Measurements from ENCODE around the gene PRDM10.
A peak's percentile ranks its signal among the peaks of the same experiment; 100 is the strongest.

The PRDM10 gene

GRCh38 chr11:130001461-130002351 is 929 bp downstream of the PRDM10 start:
- peaks cover 15% of the 10 kb centered on the region for H3K4me1 ChIP-seq
- DNase-seq (ENCODE audit: low spot score in 2 of 2), result peak; percentile 29 to 56

GRCh38 chr11:130000552-130001176 is 2.0 kb downstream of the PRDM10 start:
- Histone ChIP-seq H3K9me3 (no peaks in the 10 kb centered on the region), H3K4me3 (peak overlapping the region; percentile 54), H3K36me3 (replicated peaks) (peaks cover 7% of the 10 kb centered on the region; the same call in 1 of the 2 replicates), H3K27me3 (ENCODE audit: low read depth) (no peaks in the 10 kb centered on the region), H3K4me1 (peaks cover 15% of the 10 kb centered on the region)
- in situ Hi-C loops (cut with MboI; ENCODE audit: low sequenced_read_pairs), result no loop called here
- DNase-seq (ENCODE audit: low spot score in 2 of 2), result no peak

More at GRCh38 chr11:130001461-130002351, 929 bp downstream of the PRDM10 start:
- in situ Hi-C loops (cut with MboI; ENCODE audit: low sequenced_read_pairs), result no loop called here
- Histone ChIP-seq H3K36me3 (replicated peaks) (peaks cover 7% of the 10 kb centered on the region; the same call in 1 of the 2 replicates), H3K27me3 (ENCODE audit: low read depth) (no peaks in the 10 kb centered on the region), H3K9me3 (no peaks in the 10 kb centered on the region), H3K4me3 (peak overlapping the region; percentile 54)

GRCh38 chr11:129999407-129999806 is 3.2 kb downstream of the PRDM10 start:
- Histone ChIP-seq H3K36me3 (replicated peaks) (peaks cover 7% of the 10 kb centered on the region; the same call in 1 of the 2 replicates), H3K4me1 (peaks cover 15% of the 10 kb centered on the region), H3K9me3 (no peaks in the 10 kb centered on the region), H3K27me3 (ENCODE audit: low read depth) (no peaks in the 10 kb centered on the region), H3K4me3 (no peak overlapping the region)
- no peak for DNase-seq (ENCODE audit: low spot score in 2 of 2)
- in situ Hi-C loops (cut with MboI; ENCODE audit: low sequenced_read_pairs), result no loop called here

GRCh38 chr11:129998905-129999304 is 3.7 kb downstream of the PRDM10 start:
- H3K36me3 ChIP-seq (replicated peaks), result peaks cover 7% of the 10 kb centered on the region; the same call in 1 of the 2 replicates

GRCh38 chr11:129998107-129998506 is 4.5 kb downstream of the PRDM10 start:
- no peaks in the 10 kb centered on the region for H3K9me3 ChIP-seq
- H3K4me3 ChIP-seq, result no peak overlapping the region
- no peak for DNase-seq (ENCODE audit: low spot score in 2 of 2)
- H3K36me3 ChIP-seq (replicated peaks), result peaks cover 7% of the 10 kb centered on the region; the same call in 1 of the 2 replicates
- peaks cover 10% of the 10 kb centered on the region for H3K4me1 ChIP-seq
- in situ Hi-C loops (cut with MboI; ENCODE audit: low sequenced_read_pairs), result no loop called here
- no peaks in the 10 kb centered on the region for H3K27me3 ChIP-seq (ENCODE audit: low read depth)

More at GRCh38 chr11:129998905-129999304, 3.7 kb downstream of the PRDM10 start:
- H3K4me1 ChIP-seq, result peaks cover 15% of the 10 kb centered on the region
- no peaks in the 10 kb centered on the region for H3K27me3 ChIP-seq (ENCODE audit: low read depth)
- DNase-seq (ENCODE audit: low spot score in 2 of 2), result no peak
- in situ Hi-C loops (cut with MboI; ENCODE audit: low sequenced_read_pairs), result no loop called here
- H3K9me3 ChIP-seq, result no peaks in the 10 kb centered on the region
- no peak overlapping the region for H3K4me3 ChIP-seq

- H3K4me3 ChIP-seq, result no peak overlapping the region
- in situ Hi-C loops (cut with MboI; ENCODE audit: low sequenced_read_pairs), result no loop called here
- DNase-seq (ENCODE audit: low spot score in 2 of 2), result no peak
- no peaks in the 10 kb centered on the region for H3K9me3 ChIP-seq
- peaks cover 15% of the 10 kb centered on the region for H3K4me1 ChIP-seq
- peaks cover 7% of the 10 kb centered on the region; the same call in 1 of the 2 replicates for H3K36me3 ChIP-seq (replicated peaks)
- H3K27me3 ChIP-seq (ENCODE audit: low read depth), result no peaks in the 10 kb centered on the region
These were observed 5.1 kb downstream of the PRDM10 start for GRCh38 chr11:129997513-129997912.

GRCh38 chr11:129996113-129996870 is 6.3 kb downstream of the PRDM10 start:
- Histone ChIP-seq H3K27me3 (ENCODE audit: low read depth) (no peaks in the 10 kb centered on the region), H3K4me3 (no peak overlapping the region), H3K9me3 (no peaks in the 10 kb centered on the region), H3K36me3 (replicated peaks) (peaks cover 4% of the 10 kb centered on the region; the same call in 1 of the 2 replicates), H3K4me1 (peaks cover 14% of the 10 kb centered on the region)
- in situ Hi-C loops (cut with MboI; ENCODE audit: low sequenced_read_pairs), result no loop called here
- DNase-seq (ENCODE audit: low spot score in 2 of 2), result no peak

GRCh38 chr11:129995163-129995562 is 7.5 kb downstream of the PRDM10 start:
- no peak overlapping the region for H3K4me3 ChIP-seq
- no peaks in the 10 kb centered on the region for H3K9me3 ChIP-seq
- H3K27me3 ChIP-seq (ENCODE audit: low read depth), result no peaks in the 10 kb centered on the region
- no peak for DNase-seq (ENCODE audit: low spot score in 2 of 2)
- in situ Hi-C loops (cut with MboI; ENCODE audit: low sequenced_read_pairs), result no loop called here
- H3K36me3 ChIP-seq (replicated peaks), result peaks cover 4% of the 10 kb centered on the region; the same call in 1 of the 2 replicates
- H3K4me1 ChIP-seq, result peaks cover 5% of the 10 kb centered on the region

- in situ Hi-C loops (cut with MboI; ENCODE audit: low sequenced_read_pairs), result no loop called here
These were observed 10.3 kb downstream of the PRDM10 start for GRCh38 chr11:129992161-129992944.

GRCh38 chr11:129989149-129989813 is 13.4 kb downstream of the PRDM10 start:
- DNase-seq (ENCODE audit: low spot score in 2 of 2), result no peak
- Histone ChIP-seq H3K4me3 (no peak overlapping the region), H3K27me3 (ENCODE audit: low read depth) (no peaks in the 10 kb centered on the region), H3K36me3 (replicated peaks) (no peaks in the 10 kb centered on the region), H3K9me3 (no peaks in the 10 kb centered on the region), H3K4me1 (peaks cover 5% of the 10 kb centered on the region)
- in situ Hi-C loops (cut with MboI; ENCODE audit: low sequenced_read_pairs), result no loop called here

More at GRCh38 chr11:129992161-129992944, 10.3 kb downstream of the PRDM10 start:
- Histone ChIP-seq H3K36me3 (replicated peaks) (peaks cover 4% of the 10 kb centered on the region; the same call in 1 of the 2 replicates), H3K4me3 (no peak overlapping the region), H3K4me1 (peaks cover 5% of the 10 kb centered on the region), H3K27me3 (ENCODE audit: low read depth) (no peaks in the 10 kb centered on the region), H3K9me3 (no peaks in the 10 kb centered on the region)
- DNase-seq (ENCODE audit: low spot score in 2 of 2), result peak in 1 of 2 experiments; percentile 33

- Histone ChIP-seq H3K36me3 (replicated peaks) (no peaks in the 10 kb centered on the region), H3K4me1 (peaks cover 4% of the 10 kb centered on the region), H3K9me3 (no peaks in the 10 kb centered on the region), H3K27me3 (ENCODE audit: low read depth) (no peaks in the 10 kb centered on the region), H3K4me3 (no peak overlapping the region)
- in situ Hi-C loops (cut with MboI; ENCODE audit: low sequenced_read_pairs), result no loop called here
- DNase-seq (ENCODE audit: low spot score in 2 of 2), result no peak
These were observed 14.7 kb downstream of the PRDM10 start for GRCh38 chr11:129987950-129988349.

- in situ Hi-C loops (cut with MboI; ENCODE audit: low sequenced_read_pairs), result no loop called here
- no peak for DNase-seq (ENCODE audit: low spot score in 2 of 2)
- Histone ChIP-seq H3K36me3 (replicated peaks) (no peaks in the 10 kb centered on the region), H3K9me3 (no peaks in the 10 kb centered on the region), H3K4me1 (no peaks in the 10 kb centered on the region), H3K27me3 (ENCODE audit: low read depth) (no peaks in the 10 kb centered on the region), H3K4me3 (no peak overlapping the region)
These were observed 16.8 kb downstream of the PRDM10 start for GRCh38 chr11:129985823-129986222.
